NK-92 (cell line): ENCODE data around the gene LRIG3.
"Not testable (repeated sequence)": the region's sequence is repeated elsewhere in the genome, so short reads cannot be mapped to it uniquely, and the experiment has no call there.

Experiments used
- DNase-seq: peaks from one replicate; lab custom pipeline; 2025; ENCODE audit not compliant: unreplicated experiment; lab: John Stamatoyannopoulos, UW

The LRIG3 gene

DNA sequence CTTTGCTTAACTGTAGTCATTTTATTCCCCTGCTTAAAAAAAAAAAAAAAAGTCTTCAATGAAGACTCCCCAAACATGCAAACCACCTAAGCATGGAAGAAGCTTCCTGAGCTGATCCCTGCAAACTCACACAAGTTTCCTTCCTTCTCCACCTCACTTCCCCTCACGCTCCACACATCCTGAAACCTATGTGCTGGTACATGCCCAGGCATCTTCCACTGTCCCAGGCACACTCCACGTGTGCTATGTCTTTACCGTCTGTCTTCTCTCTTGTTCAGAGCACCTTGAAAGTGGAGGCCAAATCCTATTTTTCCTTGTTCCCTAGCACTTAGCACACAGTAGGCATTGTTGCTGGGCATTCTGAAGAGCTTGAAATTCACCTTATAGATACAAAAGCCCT is 13.4 kb downstream of the LRIG3 start:
- no peak for DNase-seq

DNA sequence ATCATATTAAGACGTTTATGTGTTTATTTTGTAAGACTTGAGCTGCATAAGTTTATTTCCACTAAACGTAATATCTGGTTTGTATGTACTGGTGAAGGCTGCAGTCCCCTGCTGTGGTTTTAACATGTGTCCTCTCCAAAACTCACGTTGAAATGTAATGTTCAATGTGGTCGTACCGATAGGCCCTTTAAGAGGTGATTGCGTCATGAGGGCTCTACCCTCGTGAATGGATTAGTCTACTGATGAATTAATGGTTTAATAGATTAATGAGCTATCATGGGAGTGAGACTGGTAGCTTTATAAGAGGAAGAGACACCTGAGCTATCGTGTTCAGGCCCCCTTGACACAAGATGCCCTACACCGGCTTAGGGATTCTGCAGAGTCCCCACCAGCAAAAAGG is 14.9 kb downstream of the LRIG3 start:
- DNase-seq: no peak

DNA sequence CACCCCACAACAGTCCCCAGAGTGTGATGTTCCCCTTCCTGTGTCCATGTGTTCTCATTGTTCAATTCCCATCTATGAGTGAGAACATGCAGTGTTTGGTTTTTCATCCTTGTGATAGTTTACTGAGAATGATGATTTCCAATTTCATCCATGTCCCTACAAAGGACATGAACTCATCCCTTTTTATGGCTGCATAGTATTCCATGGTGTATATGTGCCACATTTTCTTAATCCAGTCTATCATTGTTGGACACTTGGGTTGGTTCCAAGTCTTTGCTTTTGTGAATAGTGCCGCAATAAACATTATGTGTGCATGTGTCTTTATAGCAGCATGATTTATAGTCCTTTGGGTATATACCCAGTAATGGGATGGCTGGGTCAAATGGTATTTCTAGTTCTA is 17.6 kb downstream of the LRIG3 start:
- not testable (repeated sequence) for DNase-seq

DNA sequence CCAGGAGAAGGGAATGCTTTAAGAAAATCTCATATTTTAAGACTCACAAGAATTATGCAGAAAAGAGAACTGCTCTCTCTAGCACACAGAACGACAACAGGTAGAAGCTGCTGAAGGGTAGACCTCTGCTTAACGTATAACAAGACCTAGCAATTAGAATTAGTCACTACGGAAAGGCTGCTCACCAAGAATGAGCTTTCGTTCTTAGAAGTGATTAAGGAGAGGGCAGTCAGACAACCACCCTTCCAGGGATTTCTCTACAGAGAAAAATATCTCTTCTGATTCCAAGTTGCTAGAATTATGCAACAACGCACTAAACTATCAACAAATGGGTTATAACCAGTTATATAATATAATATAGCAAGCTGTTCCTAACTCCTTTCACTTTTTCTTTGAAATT is 18.6 kb downstream of the LRIG3 start:
- DNase-seq: no peak

DNA sequence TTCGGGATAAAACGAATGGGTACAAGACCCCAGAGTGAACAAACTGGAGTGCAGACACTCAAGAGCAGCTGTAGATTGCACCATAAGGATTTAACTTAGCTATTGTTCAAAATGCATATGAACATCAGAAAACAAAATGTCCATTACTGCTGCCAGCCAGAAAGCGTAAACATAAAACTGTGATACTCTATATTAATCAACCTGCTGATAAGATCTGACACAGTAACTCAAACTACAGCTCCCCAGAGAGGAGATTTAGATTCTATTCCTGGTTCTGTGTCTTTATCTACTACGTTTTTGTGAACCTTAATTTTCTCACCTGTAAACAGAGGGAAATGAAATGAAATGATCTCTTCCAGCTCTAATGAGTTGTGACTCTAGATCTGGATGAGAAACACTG is 22.3 kb downstream of the LRIG3 start:
- no peak for DNase-seq

DNA sequence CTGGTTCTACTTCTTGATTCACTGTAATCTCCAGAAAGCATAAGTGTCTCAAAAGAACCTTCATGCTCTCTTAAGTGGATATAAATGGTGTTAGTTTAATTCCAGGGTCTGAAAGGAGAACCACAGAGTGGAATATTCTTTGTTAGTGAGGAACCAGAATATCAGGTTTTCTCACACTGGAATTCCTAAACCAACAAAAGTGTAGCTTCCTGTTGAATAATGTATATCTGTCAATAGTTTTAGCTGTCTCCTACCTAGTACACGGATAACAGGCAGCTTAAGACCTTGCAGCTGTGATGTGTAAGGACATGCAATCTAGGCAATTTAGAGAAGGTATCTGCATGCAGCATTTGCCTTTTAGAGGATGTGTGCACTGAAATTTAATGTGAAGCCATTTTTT is 24.0 kb downstream of the LRIG3 start:
- no peak for DNase-seq

DNA sequence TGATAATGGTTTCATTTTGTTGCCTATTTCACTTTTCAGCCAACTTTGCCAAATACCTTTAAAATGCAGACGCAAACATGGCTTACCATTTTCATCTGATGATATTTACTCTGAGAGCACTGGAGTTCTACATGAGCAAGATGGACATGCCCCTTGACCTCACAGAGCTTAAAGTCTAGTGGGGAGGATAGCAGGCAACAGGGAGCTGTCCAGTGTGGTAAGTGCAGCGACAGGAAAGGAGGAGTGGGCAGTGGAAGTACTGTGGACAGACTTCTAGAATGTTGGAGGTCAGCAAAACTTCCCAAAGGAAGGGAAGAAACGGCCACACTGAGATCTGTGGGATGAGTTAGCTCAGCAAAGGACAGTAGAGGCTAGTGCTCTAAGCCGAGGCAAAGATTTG is 25.3 kb downstream of the LRIG3 start:
- DNase-seq: no peak

DNA sequence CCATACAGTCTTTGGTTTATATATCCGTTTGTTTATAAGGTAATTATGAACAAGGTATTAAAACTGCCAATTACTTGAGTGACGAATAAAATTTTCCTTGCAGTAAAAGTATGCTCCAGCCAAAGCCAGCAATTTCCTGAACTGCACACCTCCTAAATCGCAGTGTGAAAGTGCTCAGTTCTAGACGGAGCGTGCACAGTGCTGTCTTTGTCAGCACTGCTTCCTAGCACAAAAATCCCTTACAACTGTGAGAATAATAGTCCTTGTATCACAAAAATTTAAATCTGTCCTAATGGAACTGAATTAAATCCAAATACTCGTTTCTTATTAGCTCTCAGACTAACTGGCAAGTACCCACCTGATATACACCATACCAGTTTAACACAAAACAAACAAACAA is 26.3 kb downstream of the LRIG3 start:
- no peak for DNase-seq

DNA sequence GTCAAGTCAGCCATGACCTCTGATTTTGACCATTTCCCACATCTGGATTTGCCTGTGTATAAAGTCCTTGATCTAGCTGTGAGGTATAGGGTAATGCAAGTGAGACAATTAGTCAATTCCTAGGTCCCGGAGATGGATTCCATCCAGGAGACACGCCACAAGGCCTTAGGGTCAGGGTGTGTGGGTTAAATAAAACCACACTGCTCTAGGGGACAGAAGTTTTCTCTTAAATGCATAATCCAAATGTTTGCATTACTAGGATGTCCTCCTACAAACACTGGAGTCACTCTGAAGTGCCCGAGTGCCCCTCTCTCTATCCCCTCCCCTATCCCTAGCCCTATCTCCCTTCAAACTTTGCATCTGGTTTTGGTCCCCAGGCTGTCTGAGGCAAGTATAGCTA is 26.8 kb downstream of the LRIG3 start:
- no peak for DNase-seq

DNA sequence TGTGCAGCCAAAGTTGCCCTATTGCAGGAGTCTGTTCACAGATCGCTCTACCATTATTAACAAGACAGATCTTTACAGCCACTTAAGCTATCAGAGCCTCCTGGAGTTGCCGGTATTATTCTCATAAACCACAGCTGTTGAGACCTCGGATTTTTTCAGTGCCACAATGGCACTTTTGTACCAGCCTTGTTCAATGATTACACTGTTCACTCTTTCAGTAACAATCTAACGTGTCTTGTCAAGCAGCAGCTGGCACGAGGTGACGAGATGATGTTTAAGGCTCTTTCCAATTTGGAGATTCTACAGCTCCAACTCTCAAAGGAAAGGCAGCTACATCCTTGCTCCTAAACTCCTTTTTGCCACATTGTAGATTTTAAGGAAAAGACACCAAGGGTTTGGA is 30.7 kb downstream of the LRIG3 start:
- no peak for DNase-seq

DNA sequence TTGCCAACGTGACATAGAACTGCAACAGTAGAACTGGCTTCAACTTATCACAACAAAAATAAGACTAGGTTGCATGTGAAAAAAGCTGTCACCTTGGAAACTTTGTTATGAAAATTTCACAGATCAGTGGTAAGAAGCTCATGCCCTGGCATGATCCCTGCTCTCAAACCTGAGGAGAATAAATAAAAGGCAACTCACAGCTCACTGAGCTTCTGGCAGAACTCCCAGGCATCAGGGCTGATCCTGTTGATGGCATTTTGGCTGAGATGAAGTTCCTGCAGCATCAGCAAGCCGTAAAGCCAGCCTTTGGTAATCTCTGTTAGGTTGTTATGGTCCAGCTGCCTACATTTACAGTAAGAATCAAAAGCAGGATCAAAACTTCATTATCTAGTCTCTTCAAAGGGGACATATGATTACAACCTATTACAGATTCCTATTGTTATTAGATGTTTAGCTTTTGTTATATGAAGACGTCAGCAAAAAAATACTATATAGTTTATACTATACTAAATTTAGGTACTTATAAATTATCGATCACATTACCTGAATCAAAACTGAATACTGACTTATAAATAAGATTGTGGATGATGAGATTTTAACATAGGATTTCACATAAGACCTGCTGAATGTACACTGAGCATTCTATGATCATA is 32.0 kb downstream of the LRIG3 start:
- DNase-seq: no peak

DNA sequence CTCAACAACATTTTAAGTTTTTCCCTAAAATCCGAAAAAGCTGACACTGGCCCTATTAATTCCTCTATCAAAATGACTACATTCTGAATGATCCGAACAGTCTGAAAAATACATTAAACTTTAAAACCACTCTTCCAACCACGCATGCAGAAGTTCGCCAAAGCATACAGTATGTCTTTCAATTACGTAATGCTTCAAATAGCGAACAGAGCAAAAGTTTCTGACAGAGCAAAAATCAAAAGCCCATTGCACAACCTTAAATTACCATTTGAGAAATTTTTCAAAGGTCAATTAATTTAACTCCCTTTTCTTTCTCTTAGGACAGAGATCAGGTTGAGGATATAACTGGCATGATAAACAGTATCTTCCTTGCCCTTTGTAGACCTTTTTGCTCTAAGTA is 33.2 kb downstream of the LRIG3 start:
- no peak for DNase-seq

DNA sequence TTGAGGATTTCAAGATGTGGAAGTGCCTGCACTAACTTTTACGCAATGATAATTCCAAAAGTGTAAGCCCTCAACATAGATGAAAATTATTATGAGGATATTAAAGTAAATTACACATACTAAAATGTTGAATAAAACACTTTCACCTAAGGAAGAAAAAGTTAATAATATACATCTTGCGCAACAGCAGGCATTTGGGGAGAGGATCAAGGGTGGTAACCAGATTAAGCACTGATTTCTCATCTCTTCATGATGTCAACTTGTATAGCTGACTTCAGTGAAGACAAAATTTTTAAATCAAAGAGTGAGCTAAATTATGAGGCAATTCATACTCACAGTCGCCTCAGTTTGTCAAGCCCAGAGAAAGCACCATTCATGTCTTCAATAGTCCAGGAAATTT is 33.8 kb downstream of the LRIG3 start:
- no peak for DNase-seq

DNA sequence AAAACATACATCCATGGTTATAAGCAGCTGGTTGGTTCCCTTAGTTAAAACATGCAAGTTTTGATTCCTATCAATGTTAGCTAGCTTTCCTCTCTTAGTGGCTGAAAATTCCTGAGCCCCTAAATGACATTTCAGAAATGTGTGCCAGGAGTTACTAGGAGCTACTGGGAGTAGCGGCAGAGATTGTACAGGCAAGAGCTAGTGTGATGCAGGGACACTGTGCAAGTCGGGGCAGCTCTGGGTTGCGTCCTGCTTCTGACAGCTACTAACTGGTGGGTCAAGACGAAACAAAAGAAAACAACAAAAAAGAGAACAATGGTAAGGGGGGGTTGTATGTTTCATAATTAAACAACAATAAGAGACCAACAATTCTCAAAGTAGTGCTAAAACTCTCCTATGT is 35.4 kb downstream of the LRIG3 start:
- no peak for DNase-seq

DNA sequence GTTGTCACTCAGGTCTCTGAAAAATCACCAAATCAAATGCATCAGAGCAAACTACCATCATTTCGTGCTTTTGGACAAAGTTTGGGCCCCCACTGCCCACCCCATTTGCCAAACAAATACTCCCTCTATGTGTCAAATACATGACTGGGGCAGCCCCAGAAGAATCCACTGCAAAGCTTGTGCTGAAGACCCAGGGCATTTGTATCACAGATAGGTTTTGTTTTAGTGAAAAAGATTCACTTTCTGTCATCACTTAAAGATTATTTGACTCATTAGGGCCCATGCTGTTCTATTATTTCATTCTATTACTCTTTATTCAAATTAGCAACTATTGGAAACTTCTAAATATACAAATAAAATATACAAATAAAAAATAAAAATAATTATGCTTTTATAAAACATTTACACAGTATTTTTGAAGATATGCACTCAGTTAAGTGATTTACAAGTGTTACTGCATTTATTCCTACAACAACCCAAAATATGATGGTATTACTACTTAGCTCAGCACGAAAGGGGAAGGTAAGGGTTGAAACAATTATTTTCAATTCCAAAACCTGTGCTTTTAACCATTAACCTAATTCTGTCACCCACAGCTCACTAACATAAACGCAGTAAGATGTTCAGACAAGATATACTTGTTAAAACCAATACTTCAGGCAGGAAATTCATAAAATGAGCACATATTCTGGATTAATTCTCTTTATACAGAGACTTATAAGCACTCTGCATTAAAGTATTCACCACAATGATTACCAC is 36.5 kb downstream of the LRIG3 start:
- no peak for DNase-seq

DNA sequence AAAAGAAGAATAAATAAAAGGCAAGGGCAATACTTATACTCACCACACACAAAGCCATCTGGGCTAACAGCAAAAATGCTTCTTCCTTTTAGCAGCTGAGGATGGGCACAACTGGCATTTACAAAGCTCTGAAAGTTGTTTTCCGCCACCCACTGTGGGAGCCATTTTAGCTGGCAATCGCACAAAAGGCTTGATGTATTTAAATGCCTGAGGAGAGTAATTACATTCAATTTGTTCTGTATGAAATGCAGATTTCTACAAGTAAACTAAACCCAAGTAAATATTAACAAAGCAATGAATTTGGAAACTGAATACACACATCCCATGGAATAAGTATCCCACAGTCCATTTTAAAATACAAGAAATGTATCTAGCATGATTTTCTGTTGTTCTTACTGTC is 37.5 kb downstream of the LRIG3 start:
- DNase-seq: no peak

DNA sequence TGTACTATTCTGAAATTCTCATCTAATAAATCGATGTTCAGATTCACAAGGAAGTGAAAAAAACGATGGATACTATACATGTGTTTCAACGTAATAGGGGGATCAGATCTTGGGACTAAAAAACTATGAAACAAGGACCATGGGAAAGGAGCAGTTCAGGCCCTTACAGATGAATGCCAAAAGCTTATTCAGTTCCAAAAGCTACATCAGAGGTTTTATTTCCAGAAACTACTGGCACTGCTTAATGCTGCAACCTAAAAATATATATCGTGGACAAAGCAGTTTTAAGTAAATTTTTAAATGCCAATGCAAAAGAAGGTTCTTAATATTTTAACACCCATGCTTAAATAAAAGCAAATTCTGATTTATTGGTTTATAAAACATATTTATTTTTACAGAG is 38.5 kb downstream of the LRIG3 start:
- no peak for DNase-seq

DNA sequence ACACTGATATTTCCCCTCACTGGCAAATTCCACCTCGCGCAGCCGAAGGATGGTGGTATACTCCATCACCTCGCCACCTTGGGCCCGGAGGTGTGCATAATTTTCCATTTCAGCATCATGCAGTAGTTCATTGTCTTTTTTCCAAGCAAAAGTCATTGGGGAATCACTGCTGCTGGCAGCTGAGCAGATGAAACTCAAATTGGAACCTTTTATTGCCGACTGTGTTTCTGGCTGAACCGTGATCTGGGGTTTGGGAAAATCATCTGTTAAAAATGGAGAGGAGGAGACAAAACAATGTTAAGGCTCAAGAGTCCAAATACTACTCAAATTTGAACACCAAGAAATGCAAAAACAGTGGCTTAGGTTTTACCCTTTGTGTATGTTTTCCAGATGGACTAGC is 39.7 kb downstream of the LRIG3 start:
- no peak for DNase-seq

DNA sequence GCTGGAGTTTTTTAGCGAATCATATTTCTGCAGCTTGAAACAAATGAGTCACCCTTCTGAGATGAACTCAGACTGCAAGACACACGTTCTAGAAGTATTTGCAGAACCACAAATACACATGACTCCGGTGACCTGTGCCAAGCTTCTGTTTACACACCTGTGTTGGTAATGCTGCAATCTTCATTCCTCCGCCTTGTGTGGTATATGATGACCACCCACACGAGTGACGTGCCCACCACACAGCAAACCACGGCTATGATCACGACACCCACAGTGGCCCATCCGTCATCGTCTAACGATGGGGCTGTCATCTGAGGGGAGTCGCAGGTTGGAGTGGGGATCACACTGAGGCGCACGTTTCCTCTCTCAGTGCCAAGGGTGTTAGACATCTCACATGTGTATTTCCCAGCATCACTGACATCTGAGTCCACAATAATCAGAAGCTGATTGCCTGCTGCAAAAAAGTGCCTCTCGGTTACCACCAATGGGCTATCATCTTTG is 43.0 kb downstream of the LRIG3 start:
- DNase-seq: no peak

DNA sequence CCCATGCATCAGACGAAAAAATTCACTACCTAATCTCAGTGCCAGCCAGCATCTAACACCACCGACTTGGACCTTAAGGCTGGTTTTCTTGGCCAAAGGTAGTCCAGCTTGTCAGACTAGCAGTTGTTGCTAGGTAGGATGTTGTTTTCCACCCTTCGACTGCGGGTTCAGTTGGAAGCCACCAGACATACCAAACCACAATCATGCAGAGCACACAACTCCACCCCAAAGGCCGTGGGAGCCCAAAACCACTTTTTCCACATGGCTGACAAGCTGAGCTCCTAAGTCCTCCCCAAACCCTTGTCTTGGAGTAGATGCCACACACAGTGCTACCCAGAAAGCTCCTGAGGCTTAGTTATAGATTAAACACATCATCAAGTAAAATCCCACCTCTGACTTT is 46.8 kb downstream of the LRIG3 start:
- DNase-seq: no peak

DNA sequence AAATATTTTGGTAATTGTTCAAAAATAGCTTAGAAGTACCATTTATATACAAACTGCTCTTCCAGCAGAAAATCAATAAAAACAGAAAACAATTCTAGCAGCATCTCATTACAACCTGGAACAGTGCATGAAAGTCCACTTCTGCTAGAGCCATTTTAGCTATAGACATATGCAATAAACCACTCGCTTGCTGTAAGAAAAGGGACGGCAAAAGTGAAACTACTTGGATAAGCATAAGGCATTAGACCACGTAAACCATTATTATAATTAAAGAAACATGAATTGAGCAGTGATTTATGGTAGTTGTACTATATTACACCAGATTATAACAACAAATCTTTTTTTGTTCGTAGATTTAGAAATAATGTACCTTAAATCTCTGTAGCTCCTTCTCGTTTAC is 48.7 kb downstream of the LRIG3 start:
- DNase-seq: no peak

DNA sequence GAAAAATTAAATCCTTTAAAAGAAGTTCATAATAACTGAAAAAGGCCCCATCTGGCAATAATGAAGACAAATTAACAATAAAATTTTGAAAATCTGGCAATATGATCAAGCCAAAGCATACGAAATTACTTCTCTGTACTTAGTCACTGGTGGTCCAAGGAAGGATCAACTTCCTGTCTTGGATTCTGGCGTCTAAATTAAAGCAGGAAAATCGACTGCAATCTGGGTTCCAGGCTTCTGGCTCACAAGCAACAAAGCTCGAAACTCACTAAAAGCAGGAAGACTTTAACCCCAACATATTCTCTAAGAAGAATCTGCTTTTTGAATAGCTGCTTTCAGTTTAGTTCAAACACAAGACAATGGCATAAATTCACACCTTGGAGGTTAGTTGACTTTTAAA is 49.7 kb downstream of the LRIG3 start:
- DNase-seq: no peak

DNA sequence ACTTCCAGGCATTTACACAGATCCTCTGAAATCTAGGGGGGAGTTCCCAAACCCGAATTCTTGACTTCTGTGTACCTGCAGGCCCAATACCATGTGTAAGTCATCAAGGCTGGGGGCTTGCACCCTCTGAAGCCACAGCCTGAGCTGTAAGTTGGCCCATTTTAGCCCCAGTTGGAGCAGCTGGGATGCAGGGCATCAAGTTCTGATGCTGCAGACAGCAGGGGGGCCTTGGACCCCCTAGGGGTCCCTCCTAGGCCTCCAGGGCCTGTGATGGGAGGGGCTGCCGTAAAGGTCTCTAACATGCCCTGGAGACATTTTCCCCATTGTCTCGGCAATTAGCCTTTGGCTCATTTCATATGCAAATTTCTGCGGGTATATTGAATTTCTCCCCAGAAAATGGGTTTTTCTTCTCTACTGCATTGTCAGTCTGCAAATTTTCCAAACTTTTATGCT is 59.5 kb downstream of the LRIG3 start:
- no peak for DNase-seq
